ENCODE results near the gene EAF1.
"Not testable (repeated sequence)": the region's sequence is repeated elsewhere in the genome, so short reads cannot be mapped to it uniquely, and the experiment has no call there.

The EAF1 gene

GRCh38 chr3:15453501-15453900 lies 26.1 kb downstream of the EAF1 start:
- DNase-seq = no peak

DNA sequence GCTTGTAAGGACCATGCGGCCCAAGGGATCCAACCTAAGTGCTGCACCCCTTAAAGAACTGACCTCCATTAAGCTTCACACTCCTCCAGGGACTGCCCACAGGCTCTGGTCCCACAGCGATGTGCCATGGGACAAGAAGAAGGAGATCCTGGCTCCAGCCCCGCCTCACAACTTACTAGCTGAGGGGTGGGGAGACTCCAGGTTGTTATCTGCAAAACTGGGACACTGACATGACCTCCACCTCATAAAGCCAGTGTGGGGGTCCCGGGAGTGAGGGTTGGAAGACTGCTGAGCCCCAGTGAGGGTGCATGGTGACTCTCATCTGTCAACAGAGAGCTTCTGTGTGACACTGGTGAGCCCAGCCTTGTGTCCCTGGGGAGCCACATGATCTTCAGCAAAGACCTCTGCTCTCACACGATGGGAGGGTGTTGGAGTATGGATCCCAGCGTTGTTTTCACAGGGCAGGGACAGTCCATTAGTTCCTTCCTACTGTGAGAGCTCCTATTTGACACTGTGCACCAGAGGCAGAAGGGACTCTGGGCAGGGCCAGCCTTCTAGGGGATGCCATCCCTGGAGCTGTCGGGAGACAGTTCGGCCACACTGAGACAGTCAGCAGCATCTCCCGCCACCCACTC lies 26.7 kb downstream of the EAF1 start:
- DNase-seq = no peak

DNA sequence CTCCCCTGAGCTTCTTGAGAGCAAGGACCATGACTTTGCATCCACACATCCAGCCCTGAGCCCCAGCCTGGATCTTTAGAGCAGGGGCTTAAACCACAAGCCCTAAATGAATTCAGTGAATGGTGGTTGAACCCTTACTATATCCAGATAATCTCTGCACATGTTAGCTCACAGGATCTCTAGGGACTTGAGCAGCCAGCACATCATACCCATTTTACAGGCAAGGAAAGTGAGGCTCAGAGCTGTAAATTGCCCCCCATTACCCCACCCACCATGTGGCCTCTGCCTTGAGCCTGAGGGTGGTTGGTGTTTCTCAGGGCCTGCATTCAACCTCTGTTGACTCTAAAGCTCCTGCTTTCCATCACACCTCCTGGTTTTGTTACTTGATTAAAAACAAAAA lies 27.6 kb downstream of the EAF1 start:
- DNase-seq = no peak

DNA sequence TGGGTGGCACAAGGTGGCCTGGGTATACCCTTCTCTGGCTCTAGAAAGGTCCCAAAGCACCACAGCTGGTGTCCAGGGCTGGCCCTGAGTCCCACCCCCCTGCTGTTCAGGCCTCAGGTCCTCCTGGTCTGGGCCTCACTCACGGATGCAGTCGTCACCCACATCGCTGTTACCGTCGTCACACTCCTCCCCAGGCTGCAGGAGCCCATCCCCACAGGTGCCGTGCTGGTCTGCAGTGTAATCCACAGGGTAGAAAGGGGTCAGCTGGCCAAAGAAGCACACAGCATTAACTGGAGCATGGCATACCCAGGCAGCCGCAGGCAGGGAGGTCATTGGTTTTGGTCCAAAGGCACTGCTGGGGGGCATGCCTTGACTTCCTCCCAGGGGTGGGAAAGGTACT lies 28.4 kb downstream of the EAF1 start:
- no peak for DNase-seq

DNA sequence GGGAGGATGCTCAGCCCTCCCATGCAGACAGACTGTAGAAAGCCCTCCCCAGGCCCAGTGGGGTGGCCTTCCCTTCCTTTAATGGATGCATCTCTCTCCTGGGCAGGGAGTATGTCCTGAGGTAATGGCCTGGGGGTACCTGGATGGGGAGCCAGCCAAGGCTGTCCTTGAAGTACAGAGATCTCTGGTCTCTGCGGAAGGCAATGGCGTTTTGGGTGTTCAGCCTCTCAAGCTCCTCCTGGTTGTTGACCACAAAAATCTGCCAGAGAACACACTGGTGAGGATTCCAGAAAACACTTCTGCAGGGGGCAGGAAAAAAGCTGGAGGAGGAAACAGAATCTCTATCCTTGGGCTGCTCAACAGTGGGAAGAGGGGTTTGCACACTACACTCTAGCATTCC lies 28.9 kb downstream of the EAF1 start:
- DNase-seq = no peak

DNA sequence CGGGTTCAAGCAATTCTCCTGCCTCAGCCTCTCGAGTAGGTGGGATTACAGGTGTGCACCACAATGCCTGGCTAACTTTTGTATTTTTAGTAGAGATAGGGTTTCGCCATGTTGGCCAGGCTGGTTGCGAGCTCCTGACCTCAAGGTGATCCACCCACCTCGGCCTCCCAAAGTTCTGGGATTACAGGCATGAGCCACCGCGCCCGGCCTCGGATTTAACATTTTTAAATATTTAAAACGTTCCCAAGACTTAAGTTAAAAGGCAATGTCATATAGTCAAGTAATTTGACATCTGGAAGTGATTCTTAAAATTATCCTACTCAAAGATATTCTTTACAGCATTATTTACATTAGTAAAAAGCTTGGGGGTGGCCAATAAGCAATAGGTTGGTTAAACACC lies 29.5 kb downstream of the EAF1 start:
- not testable (repeated sequence) for DNase-seq

DNA sequence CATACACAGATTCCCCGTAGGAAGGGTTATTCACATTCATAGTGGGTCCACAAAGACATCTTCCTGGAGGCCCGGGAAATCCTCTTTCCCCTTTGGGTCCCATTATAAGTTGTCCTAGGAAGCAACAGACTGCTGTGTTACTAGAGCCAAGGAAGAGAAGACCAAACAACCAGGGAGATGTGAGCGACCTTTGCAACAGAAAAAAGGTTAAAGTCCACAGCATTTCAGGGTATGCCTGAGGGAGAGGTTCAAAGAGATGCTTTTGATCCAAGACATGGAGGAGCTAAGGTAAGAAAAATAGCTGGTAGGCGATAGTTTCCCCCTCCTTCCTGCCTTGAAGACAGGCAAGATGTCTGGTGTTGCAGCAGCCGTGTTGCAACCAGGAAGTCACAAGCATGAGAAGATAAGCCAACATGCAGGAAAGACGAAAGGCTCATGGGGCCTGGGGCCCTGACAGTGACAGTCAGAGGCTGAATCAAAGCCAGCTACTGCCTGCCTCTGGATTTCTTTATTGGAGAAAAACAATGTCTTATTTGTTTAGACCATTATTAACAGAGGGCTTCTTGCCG lies 30.9 kb downstream of the EAF1 start:
- no peak for DNase-seq

DNA sequence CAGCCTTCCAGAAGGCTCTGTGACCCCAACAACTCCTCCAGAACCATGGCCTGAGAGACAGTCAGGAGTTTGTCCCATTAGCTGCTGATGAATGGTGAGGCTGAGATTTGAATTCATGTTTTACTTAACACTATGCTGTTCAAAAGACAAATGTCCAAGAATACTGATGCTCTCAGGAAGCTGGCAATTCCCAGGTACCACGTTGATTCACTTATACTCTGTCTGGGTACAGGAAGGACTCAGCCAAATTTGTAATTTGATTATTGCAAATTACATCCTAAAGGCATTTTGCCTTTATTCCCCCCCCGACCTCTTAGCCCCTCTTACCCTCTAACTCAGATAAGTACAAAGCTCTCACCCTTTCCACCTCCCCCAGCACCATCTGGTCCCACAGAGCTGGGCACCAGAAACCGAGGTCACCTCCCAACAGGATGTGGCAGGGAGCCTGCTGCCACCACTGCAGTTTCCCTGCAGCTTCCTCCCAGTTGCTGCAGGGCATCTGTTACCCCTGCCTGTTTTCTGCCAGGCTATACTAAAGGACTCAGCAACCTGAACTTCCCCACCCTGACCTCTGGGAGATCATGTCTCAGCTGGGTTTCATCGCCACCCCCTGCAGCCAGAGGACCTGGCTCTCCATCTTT lies 33.6 kb downstream of the EAF1 start:
- no peak for DNase-seq

GRCh38 chr3:15462451-15462850 lies 35.1 kb downstream of the EAF1 start:
- DNase-seq = no peak

- no peak for DNase-seq
These were observed 38.6 kb downstream of the EAF1 start for GRCh38 chr3:15465876-15466585.

DNA sequence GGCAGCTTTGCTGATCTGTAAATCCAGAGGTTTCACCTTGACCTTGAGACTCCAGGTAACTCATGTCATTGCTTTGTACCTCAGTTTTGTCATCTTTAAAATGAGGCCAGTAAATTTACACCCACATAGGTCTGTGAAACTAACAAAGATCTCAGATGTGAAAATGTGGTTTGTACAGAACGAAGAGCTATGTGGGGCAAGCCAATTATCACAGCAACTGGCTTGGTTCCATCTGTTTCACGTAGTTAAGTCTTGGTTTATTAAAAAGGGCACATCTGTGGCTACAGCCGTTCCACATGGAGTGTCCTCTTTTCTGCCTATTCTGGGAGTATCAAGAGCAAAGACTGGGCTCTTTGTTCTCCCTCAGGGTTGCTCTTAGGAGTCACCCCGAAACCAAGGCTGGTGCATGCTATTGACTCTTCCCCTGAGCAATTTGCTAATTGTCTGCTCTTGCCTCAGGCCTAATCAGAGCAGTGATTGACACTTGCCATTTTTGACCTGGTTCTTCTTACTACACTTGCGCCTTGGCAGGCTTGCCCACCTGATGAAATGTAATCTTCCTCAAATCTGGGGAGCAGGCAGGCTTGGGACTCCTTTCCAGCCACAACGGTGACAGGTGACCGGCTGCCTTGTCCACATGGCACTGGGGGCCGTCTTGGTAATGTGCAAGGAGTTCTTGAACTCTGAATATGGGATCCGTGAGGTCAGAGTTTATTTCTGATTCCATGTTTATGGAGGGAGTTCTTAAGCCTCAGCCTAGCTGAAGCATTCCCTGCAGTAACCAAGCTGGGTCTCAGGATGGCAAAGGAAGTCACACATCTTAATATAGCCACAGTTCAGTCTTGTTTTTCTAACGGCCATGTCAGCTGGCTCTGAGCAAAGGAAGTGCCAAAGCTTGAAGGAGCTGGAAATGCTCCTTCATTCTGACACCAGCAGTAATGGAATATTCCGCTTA lies 40.1 kb downstream of the EAF1 start:
- DNase-seq = no peak

DNA sequence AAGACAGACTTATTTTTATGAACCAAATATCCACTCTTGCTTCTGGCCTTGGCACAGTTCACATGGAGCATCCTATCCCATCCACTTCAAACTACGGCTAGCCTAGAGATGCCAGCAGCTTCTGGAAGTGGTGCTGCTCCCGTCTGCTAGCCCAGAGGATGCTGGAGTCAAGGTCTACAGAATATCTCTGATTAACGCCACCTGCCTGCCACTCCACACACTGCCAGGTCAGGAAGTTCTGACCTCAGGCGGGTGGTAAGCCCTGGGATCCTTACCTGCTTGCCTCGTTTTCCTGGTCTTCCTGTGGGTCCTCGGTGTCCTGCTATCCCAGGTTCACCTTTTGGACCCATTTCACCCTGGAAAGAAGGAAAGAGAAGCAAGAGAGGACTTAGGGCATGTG lies 42.9 kb downstream of the EAF1 start:
- no peak for DNase-seq

- DNase-seq = no peak
These were observed 43.5 kb downstream of the EAF1 start for GRCh38 chr3:15470849-15471248.

- DNase-seq = no peak
These were observed 44.5 kb downstream of the EAF1 start for GRCh38 chr3:15471861-15472260.

- no peak for DNase-seq
These were observed 47.8 kb downstream of the EAF1 start for GRCh38 chr3:15475161-15475560.

GRCh38 chr3:15476378-15476777 lies 49.0 kb downstream of the EAF1 start:
- DNase-seq = no peak

GRCh38 chr3:15477951-15478639 lies 50.7 kb downstream of the EAF1 start:
- no peak for DNase-seq

- DNase-seq = no peak
These were observed 51.2 kb downstream of the EAF1 start for GRCh38 chr3:15478640-15478979.

DNA sequence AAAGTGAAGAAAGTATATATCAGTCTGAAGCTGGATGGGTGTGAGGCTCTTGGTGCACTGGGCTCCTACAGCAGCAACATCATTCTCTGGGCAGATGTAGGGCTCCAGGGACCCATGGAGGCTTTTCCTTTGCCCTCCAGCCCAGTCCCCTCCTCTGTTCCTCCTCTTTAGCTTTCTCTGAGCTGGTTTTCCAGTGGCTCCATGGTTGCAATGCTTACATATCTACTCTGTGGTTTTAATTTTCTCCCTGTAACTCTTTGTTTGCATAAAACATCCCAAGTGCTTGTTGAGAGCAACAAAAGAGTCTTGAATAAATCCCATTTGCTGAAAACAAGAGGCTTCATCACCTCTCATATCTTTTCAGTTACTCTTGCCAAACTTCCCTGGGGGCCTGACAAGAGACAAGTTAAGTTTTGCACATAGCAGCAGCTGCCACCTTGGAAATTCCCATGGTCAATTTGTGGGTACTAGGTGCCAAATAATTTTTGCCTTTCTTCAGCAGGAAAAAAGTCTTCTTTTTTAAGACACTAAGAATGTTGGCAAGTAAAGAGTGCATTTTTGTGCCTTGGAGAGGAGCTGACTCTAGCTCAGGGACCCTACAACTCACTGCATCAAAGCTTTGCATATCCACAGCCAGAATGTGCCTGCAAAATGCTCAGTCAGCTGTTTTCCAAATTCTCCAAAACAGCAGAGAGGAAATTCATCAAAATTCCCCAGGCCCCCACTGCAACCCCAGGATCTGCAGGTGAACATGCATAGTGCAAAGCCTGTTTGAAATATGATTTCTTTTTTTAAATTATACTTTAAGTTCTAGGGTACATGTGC lies 52.2 kb downstream of the EAF1 start:
- DNase-seq = no peak

GRCh38 chr3:15484551-15484950 lies 57.2 kb downstream of the EAF1 start:
- not testable (repeated sequence) for DNase-seq

GRCh38 chr3:15486020-15486419 lies 58.6 kb downstream of the EAF1 start:
- DNase-seq = no peak

Measured in activated CD4-positive, CD25-positive, alpha-beta regulatory T cell treated with anti-CD3 and anti-CD28 coated beads, Interleukin-2, amount 50 U/mL, for 72 hours (primary cell).